Trophoblast cell (in vitro differentiated cells and primary cell): ENCODE results near the gene CDC42BPB.

Source experiments
- DNase-seq, 2 donors: peaks; one replicate each; pipeline ENCODE4 v3.0.0-alpha.2; 2016
- H2AFZ ChIP-seq: 2 replicates; pipeline ENCODE4 v1.6.1; 2013; ENCODE audit warnings: low read length, moderate library complexity, mild to moderate bottlenecking; ENCODE audit not compliant: insufficient read depth, poor library complexity
- H2AK5ac ChIP-seq: 2 replicates; pipeline ENCODE4 v1.6.1; 2013; ENCODE audit warnings: mild to moderate bottlenecking, low read length
- H2BK120ac ChIP-seq: 2 replicates; pipeline ENCODE4 v1.6.1; 2013; ENCODE audit warnings: low read length, mild to moderate bottlenecking, moderate library complexity; ENCODE audit not compliant: insufficient read depth, poor library complexity
- H2BK12ac ChIP-seq: 2 replicates; pipeline ENCODE4 v1.6.1; 2013; ENCODE audit warnings: mild to moderate bottlenecking, low read length, moderate library complexity
- H2BK5ac ChIP-seq: 2 replicates; pipeline ENCODE4 v1.6.1; 2013; ENCODE audit warnings: low read length, low read depth, moderate library complexity, mild to moderate bottlenecking; ENCODE audit not compliant: poor library complexity
- H3K14ac ChIP-seq: 2 replicates; pipeline ENCODE4 v1.6.1; 2013; ENCODE audit warnings: mild to moderate bottlenecking, low read length
- H3K18ac ChIP-seq: 2 replicates; pipeline ENCODE4 v1.6.1; 2013; ENCODE audit warnings: mild to moderate bottlenecking, low read length
- H3K23ac ChIP-seq: 2 replicates; pipeline ENCODE4 v1.6.1; 2013; ENCODE audit warnings: low read length
- H3K27ac ChIP-seq: 2 replicates; pipeline ENCODE4 v1.5.1; 2013; ENCODE audit warnings: low read depth, mild to moderate bottlenecking, inconsistent platforms, low read length, moderate library complexity
- H3K27me3 ChIP-seq: 2 replicates; pipeline ENCODE4 v1.6.1; 2013; ENCODE audit warnings: inconsistent platforms, mild to moderate bottlenecking, low read length, moderate library complexity; ENCODE audit not compliant: insufficient read depth
- H3K36me3 ChIP-seq, 2 experiments: 1 replicate in 1 of 2; 2 replicates in 1 of 2; pipeline ENCODE4 v1.6.1; 2013; ENCODE audit warnings: low read length in 2 of 2, mild to moderate bottlenecking in 2 of 2, moderate library complexity in 1 of 2; ENCODE audit not compliant: insufficient read depth in 2 of 2, control insufficient read depth in 1 of 2
- H3K4ac ChIP-seq: 2 replicates; pipeline ENCODE4 v1.6.1; 2013; ENCODE audit warnings: low read depth, mild to moderate bottlenecking, low read length, moderate library complexity
- H3K4me1 ChIP-seq, 2 experiments: 1 replicate in 1 of 2; 2 replicates in 1 of 2; pipeline ENCODE4 v1.6.1; 2013; ENCODE audit warnings: low read length in 2 of 2, mild to moderate bottlenecking in 2 of 2, moderate library complexity in 1 of 2; ENCODE audit not compliant: insufficient read depth in 2 of 2, control insufficient read depth in 1 of 2
- H3K4me2 ChIP-seq: 2 replicates; pipeline ENCODE4 v1.6.1; 2013; ENCODE audit warnings: inconsistent platforms, mild to moderate bottlenecking, low read length, moderate library complexity
- H3K4me3 ChIP-seq: 2 replicates; pipeline ENCODE4 v1.5.1; 2013; ENCODE audit warnings: mild to moderate bottlenecking, low read depth, low read length, inconsistent platforms
- H3K79me1 ChIP-seq: one replicate; pipeline ENCODE4 v1.6.1; 2013; ENCODE audit warnings: low read length
- H3K79me2 ChIP-seq: 2 replicates; pipeline ENCODE4 v1.6.1; 2013; ENCODE audit warnings: low read length, mild to moderate bottlenecking; ENCODE audit not compliant: control insufficient read depth, insufficient read depth, poor library complexity
- H3K9ac ChIP-seq: 2 replicates; pipeline ENCODE4 v1.6.1; 2013; ENCODE audit warnings: mild to moderate bottlenecking, low read length
- H3K9me3 ChIP-seq: 2 replicates; pipeline ENCODE4 v1.6.1; 2013; ENCODE audit warnings: low read depth, mild to moderate bottlenecking, control low read depth, inconsistent platforms, low read length; ENCODE audit not compliant: insufficient read depth
- H4K12ac ChIP-seq: 2 replicates; pipeline ENCODE4 v1.6.1; 2013; ENCODE audit warnings: low read depth, mild to moderate bottlenecking, low read length, moderate library complexity
- H4K8ac ChIP-seq: 2 replicates; pipeline ENCODE4 v1.6.1; 2013; ENCODE audit warnings: low read depth, mild to moderate bottlenecking, low read length, moderate library complexity
- H4K91ac ChIP-seq: one replicate; pipeline ENCODE4 v1.6.1; 2013; ENCODE audit warnings: low read depth, mild to moderate bottlenecking, low read length, moderate library complexity
- WGBS: extraction: QIAGEN DNeasy Blood & Tissue Kit; methylation state at CpG from one replicate; pipeline ENCODE4 v1.1.7; 2013; ENCODE audit warnings: missing lambda C conversion rate; ENCODE audit not compliant: insufficient read length, insufficient coverage; ENCODE audit errors: extremely low coverage; 5-methylcytosine and 5-hydroxymethylcytosine counted together

CDC42BPB gene

GRCh38 chr14:103068351-103069073 lies 11.2 kb upstream of the CDC42BPB start:
- Histone ChIP-seq H3K18ac (no peak overlapping the region), H2BK5ac (no peak overlapping the region), H3K27ac (no peak overlapping the region), H4K12ac (no peak overlapping the region), H2BK12ac (no peak overlapping the region), H3K27me3 (no peaks in the 10 kb centered on the region), H3K4me1 (no peaks in the 10 kb centered on the region), H3K23ac (no peak overlapping the region), H3K79me1 (no peaks in the 10 kb centered on the region), H4K91ac (no peak overlapping the region), H3K9ac (no peak overlapping the region), H3K4me2 (no peak overlapping the region), H2AK5ac (no peak overlapping the region), H2BK120ac (no peak overlapping the region), H3K36me3 (no peaks in the 10 kb centered on the region), H3K9me3 (peaks cover 2% of the 10 kb centered on the region), H3K4me3 (no peak overlapping the region), H3K4ac (no peak overlapping the region), H4K8ac (no peak overlapping the region), H3K14ac (no peak overlapping the region), H2AFZ (no peak overlapping the region), H3K79me2 (no peaks in the 10 kb centered on the region)
- DNase-seq, result no peak
- WGBS, result no CpG with 5 or more reads among the region's 22 CpGs

- H3K9ac ChIP-seq, result no peak overlapping the region
- H3K14ac ChIP-seq, result no peak overlapping the region
- H4K91ac ChIP-seq, result no peak overlapping the region
- H2AK5ac ChIP-seq, result no peak overlapping the region
- no peak overlapping the region for H3K4me3 ChIP-seq
- no peak overlapping the region for H2BK5ac ChIP-seq
- H3K23ac ChIP-seq, result no peak overlapping the region
- no peak overlapping the region for H3K18ac ChIP-seq
- H2AFZ ChIP-seq, result no peak overlapping the region
- no peak overlapping the region for H3K4me2 ChIP-seq
- no peak overlapping the region for H4K12ac ChIP-seq
- H2BK120ac ChIP-seq, result no peak overlapping the region
- no peak overlapping the region for H3K4ac ChIP-seq
- WGBS, result no CpG with 5 or more reads among the region's 8 CpGs
- H2BK12ac ChIP-seq, result no peak overlapping the region
- no peaks in the 10 kb centered on the region for H3K79me1 ChIP-seq
- H4K8ac ChIP-seq, result no peak overlapping the region
- no peak overlapping the region for H3K27ac ChIP-seq
- no peaks in the 10 kb centered on the region for H3K4me1 ChIP-seq
- no peaks in the 10 kb centered on the region for H3K27me3 ChIP-seq
- H3K79me2 ChIP-seq, result no peaks in the 10 kb centered on the region
- H3K9me3 ChIP-seq, result peaks cover 2% of the 10 kb centered on the region
- DNase-seq, result peak; percentile 59 to 86
- H3K36me3 ChIP-seq, result no peaks in the 10 kb centered on the region
These were observed 10.0 kb upstream of the CDC42BPB start for GRCh38 chr14:103067231-103067954.

GRCh38 chr14:103066399-103066798 lies 9.1 kb upstream of the CDC42BPB start:
- Histone ChIP-seq H3K4me2 (no peak overlapping the region), H2BK120ac (no peak overlapping the region), H4K91ac (no peak overlapping the region), H3K4ac (no peak overlapping the region), H3K27ac (no peak overlapping the region), H3K9me3 (peaks cover 2% of the 10 kb centered on the region), H3K4me3 (no peak overlapping the region), H2AFZ (no peak overlapping the region), H2BK5ac (no peak overlapping the region), H3K36me3 (no peaks in the 10 kb centered on the region), H3K27me3 (no peaks in the 10 kb centered on the region), H3K18ac (no peak overlapping the region), H4K8ac (no peak overlapping the region), H3K79me1 (no peaks in the 10 kb centered on the region), H3K23ac (no peak overlapping the region), H2BK12ac (no peak overlapping the region), H3K9ac (no peak overlapping the region), H3K14ac (no peak overlapping the region), H3K79me2 (no peaks in the 10 kb centered on the region), H2AK5ac (no peak overlapping the region), H3K4me1 (no peaks in the 10 kb centered on the region), H4K12ac (no peak overlapping the region)
- WGBS, result no CpG with 5 or more reads among the region's 9 CpGs
- DNase-seq, result no peak

GRCh38 chr14:103065861-103066260 lies 8.5 kb upstream of the CDC42BPB start:
- Histone ChIP-seq H3K4me2 (no peak overlapping the region), H2AFZ (no peak overlapping the region), H2BK120ac (no peak overlapping the region), H3K9me3 (peaks cover 2% of the 10 kb centered on the region), H2AK5ac (no peak overlapping the region), H3K79me2 (no peaks in the 10 kb centered on the region), H3K4ac (no peak overlapping the region), H3K4me3 (no peak overlapping the region), H3K27ac (no peak overlapping the region), H3K27me3 (no peaks in the 10 kb centered on the region), H3K9ac (no peak overlapping the region), H3K14ac (no peak overlapping the region), H3K23ac (no peak overlapping the region), H3K79me1 (no peaks in the 10 kb centered on the region), H4K91ac (no peak overlapping the region), H2BK12ac (no peak overlapping the region), H4K12ac (no peak overlapping the region), H2BK5ac (no peak overlapping the region), H3K36me3 (no peaks in the 10 kb centered on the region), H3K18ac (no peak overlapping the region), H3K4me1 (no peaks in the 10 kb centered on the region), H4K8ac (no peak overlapping the region)
- WGBS, result no CpG with 5 or more reads among the region's 7 CpGs
- no peak for DNase-seq
